ENCODE results near the gene COL11A2.

COL11A2 gene

DNA sequence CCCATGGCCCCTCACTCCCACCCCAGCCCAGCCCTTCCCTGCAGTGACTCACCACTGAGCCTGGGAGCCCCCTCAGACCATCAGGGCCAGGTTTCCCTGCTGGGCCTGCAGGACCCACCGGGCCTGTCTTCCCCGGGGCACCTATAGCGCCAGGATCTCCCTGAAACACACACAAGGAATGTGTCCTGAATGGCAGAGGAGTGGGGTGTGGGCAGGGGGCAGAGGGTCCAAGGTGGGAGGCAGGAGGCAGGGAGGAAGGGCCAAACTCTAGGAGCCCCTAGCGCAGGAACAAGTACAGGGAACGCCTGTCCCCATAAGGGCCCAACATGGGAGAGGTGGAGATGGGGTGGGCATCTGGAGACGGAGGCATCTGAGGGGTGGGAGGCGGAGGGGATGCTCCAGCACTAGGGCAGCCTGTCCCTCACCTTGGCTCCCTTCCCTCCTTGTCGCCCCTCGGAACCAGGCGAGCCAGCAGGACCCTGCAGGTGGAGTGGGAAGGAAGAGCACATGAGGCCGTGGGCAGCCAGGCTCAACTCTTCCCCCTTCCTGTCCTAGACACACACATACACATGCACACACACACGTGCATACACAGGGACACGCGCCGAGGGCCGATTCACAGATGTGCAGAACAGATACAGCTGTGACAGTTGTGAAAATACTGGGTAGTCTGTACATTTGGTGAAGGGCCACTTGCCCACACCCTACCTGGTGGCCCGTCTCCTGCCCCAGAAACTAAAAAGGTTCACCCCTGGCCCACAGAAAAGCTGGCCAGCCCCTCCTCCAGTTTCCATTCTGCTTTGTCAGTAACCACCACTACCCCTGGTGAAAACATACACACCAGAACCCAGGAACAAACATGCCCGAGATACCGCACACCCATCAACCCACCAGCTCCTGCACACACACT is 24.6 kb downstream of the COL11A2 start:
- Mint-ChIP-seq H3K36me3 (ENCODE audit: low read depth) (no peaks in the 10 kb centered on the region), H3K4me1 (ENCODE audit: low read depth) (peaks cover 27% of the 10 kb centered on the region), H3K9me3 (no peaks in the 10 kb centered on the region), H3K27me3 (peaks cover 35% of the 10 kb centered on the region), H3K4me3 (no peak overlapping the region), H3K27ac (no peak overlapping the region)
- intact Hi-C loops (cut with micrococcal nuclease) = no loop called here

DNA sequence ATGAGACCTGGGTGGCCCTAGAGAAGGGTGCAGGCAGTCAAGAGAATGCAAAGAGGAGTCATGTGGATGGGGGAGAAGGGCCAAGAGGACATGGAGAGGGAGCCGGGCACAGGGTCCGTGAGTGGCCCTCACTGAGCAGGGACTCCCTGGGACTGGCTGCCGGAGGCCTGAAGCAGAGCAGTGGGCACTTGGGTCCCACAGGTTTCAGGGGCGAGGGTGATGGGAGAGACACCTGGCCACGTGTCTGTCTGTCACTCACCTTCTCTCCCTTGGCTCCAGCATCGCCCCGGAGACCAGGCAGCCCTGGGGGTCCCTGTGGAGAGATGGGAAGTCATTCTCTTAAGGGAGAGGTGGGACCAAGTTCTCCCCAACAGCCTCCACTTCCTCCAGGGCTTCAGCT is 25.5 kb downstream of the COL11A2 start:
- no peak overlapping the region for H3K27ac Mint-ChIP-seq
- H3K36me3 Mint-ChIP-seq (ENCODE audit: low read depth) = no peaks in the 10 kb centered on the region
- H3K4me1 Mint-ChIP-seq (ENCODE audit: low read depth) = peaks cover 30% of the 10 kb centered on the region
- intact Hi-C loops (cut with micrococcal nuclease) = no loop called here
- H3K4me3 Mint-ChIP-seq = no peak overlapping the region
- H3K27me3 Mint-ChIP-seq = peaks cover 31% of the 10 kb centered on the region
- no peaks in the 10 kb centered on the region for H3K9me3 Mint-ChIP-seq

DNA sequence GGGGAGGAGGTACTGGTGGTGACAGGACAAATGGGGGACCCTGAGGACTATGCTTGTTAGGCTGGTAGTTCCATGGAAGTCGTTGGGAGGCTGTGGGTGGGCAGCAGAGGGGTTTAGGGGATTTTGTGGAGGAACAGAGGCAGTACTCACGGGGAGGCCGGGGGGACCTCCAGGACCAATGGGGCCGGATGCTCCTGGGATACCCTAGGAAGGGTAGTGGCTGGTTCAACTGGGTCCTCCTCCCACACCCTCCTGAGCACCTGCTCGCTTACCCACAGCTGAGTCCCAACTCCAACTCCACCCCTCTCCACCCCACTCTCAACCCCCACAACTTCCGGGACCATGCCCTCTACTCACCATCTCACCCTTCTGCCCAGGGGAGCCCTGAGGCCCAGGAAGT is 25.9 kb downstream of the COL11A2 start:
- intact Hi-C loops (cut with micrococcal nuclease) = no loop called here
- no peak overlapping the region for H3K4me3 Mint-ChIP-seq
- peaks cover 28% of the 10 kb centered on the region for H3K27me3 Mint-ChIP-seq
- no peaks in the 10 kb centered on the region for H3K36me3 Mint-ChIP-seq (ENCODE audit: low read depth)
- H3K27ac Mint-ChIP-seq = peak overlapping the region; percentile 12
- H3K9me3 Mint-ChIP-seq = no peaks in the 10 kb centered on the region
- peaks cover 35% of the 10 kb centered on the region for H3K4me1 Mint-ChIP-seq (ENCODE audit: low read depth)

DNA sequence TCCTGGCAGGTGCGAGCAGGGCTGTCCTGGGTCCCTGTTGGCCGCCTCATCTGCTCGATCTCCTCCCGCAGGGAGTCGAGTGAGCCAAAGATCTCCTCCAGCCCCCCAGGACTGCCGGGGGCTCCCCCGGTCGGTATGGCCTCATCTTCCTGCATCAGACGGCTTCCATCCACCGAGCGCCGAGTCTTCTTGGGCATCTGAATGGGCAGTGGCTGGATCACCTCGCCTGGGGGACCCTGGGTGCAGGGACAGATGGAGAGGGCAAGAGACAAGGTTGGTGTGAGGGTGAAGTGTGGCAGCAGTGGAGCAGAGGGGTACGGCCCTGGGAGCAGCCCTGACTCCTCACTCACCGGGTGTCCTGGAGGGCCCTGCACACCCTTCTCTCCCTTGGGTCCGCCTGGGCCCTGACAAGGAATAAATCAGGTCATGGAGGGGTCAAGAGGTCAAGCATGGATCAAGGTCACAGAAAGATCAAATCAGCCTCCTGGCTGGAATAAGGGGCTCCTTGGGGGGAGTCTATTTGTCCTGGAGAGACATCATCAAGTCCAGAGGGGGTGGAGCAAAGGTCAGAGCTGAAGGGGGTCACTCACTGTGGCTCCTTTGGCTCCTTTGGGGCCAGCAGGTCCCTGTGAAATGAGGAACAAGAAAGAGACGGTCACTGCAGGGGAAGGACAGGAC is 26.5 kb downstream of the COL11A2 start:
- peaks cover 41% of the 10 kb centered on the region for H3K4me1 Mint-ChIP-seq (ENCODE audit: low read depth)

DNA sequence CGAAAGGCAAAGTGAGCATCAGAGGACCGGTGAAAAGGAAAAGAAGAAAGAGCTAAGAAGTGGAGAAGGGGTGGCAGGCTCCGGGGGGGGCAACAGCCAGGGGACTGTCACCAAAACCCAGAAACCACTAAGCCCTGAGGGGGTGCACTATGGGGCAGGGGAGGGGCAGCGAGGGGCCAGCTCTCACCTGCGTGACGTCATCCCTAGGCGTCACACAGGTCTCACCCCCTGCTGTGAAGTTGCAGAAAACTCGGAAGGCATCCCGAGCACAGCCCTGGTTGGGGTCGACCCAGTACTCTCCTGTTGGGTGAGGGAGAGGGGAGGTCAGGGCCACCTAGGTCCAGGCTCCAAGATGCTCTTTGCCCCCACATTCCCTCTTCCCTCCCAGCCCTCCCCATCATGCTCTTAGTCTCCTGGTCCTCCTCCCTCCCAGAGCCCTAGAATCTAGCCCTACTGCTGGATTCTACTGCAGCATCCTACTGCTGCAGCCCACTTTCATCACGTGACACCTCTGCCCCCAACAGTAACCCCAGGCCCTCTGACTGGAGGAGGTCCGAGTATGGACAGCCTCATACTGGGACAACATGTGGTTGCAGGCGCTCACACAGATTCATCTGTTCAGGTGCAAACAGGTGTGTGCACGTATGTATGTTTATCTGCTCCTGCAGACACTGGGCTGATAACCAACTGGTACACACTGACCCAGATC is 27.4 kb downstream of the COL11A2 start:
- Mint-ChIP-seq H3K4me1 (ENCODE audit: low read depth) (peaks cover 42% of the 10 kb centered on the region), H3K27ac (no peak overlapping the region), H3K9me3 (no peaks in the 10 kb centered on the region), H3K36me3 (ENCODE audit: low read depth) (no peaks in the 10 kb centered on the region), H3K4me3 (no peak overlapping the region), H3K27me3 (peaks cover 28% of the 10 kb centered on the region)
- intact Hi-C loops (cut with micrococcal nuclease) = loop anchor here (5.0 kb wide), 1 partner anchor 32 kb away; no protein-coding TSS in a partner anchor

More for the DNA sequence above, 26.5 kb downstream of the COL11A2 start:
- intact Hi-C loops (cut with micrococcal nuclease) = no loop called here
- Mint-ChIP-seq H3K27me3 (peaks cover 28% of the 10 kb centered on the region), H3K27ac (peak overlapping the region; percentile 12), H3K36me3 (ENCODE audit: low read depth) (no peaks in the 10 kb centered on the region), H3K9me3 (no peaks in the 10 kb centered on the region), H3K4me3 (no peak overlapping the region)

DNA sequence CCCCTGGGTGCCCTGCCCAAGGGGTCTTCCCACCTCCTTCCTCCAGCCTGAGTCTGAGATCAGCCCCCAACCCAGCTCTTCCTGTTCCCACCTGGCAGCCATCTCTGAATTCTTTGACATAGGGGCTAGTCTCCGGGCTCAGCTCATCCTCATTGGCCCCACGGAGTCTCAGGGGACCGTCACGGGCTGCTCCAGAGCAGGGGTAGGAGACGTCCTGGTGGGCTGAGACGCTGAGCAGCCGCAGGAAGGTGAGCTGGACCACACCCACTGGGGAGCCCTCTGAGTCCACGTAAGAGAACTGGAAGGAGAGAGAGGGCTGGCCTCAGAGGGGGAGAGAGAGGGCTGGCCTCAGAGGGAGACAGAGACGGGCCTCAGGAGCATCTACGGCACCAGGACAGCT is 28.1 kb downstream of the COL11A2 start:
- Mint-ChIP-seq H3K27ac (no peak overlapping the region), H3K27me3 (peaks cover 26% of the 10 kb centered on the region), H3K9me3 (no peaks in the 10 kb centered on the region), H3K4me1 (ENCODE audit: low read depth) (peaks cover 36% of the 10 kb centered on the region), H3K4me3 (no peak overlapping the region), H3K36me3 (ENCODE audit: low read depth) (no peaks in the 10 kb centered on the region)
- intact Hi-C loops (cut with micrococcal nuclease) = loop anchor here (5.0 kb wide), 1 partner anchor 33 kb away; no protein-coding TSS in a partner anchor

DNA sequence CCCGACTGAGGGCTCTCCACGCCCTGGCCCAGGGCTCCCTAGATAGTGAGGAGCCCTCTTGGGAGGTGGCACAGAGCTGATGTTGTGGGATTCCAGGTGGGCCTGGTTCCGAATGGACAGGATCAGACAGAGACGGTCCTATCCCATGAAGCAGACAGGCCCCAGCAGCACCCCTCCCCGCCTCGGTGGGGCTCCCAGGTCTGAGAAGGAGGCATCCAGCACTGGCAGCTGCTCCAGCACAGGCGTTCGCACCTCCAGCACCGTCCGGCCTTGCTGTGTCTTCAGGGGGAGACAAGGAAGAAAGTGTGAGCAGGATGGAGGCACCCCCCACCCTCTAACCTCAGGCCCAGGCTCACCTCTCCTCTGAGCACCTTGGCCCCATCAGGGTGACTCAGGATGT is 28.7 kb downstream of the COL11A2 start:
- H3K36me3 Mint-ChIP-seq (ENCODE audit: low read depth) = no peaks in the 10 kb centered on the region

DNA sequence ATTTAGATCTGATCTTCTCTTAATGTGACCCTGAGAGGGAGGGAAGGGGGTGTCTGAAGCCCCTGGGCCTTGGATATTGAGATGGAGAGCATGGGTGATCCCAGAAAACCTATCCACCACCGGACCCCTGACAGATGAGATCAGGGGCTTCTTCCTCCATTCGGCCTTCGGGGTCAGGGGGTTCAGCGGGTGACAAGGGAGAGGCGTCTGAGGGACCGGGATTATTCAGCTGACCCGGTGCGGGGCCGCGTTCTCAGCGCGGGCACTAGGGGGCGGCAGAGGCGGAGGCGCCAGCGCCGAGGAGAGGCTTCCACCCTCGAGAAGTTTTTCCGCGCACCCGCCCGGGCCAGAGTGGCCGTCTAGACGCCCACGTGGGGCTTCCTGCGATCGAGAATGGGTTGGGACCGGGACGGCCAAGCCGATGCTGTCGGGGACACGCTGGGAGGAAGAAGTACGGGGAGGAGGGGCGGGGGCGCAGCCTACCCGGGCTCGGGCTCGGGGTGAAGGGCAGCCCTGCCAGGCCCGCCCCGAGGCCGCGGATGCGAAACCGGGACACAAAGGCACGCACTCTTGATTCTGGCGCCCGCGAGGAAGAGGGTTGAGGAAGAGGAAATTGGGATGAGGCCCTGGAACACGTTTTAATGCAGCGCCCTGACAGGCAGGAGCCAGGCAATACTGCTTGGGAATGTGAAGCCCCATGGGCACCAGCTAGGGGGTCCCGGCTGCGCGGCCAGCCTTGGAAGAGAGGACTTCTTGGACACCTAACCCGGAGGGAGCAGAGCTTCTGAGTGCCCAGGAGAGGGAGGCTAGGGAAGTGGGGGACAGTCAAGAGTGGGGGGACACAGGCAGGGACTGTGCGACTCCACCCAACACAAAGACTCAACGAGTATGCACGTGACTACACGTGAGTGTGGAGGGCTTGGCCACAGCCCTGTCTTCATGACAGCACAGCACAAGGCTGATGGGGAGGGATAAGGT is 30.6 kb downstream of the COL11A2 start:
- intact Hi-C loops (cut with micrococcal nuclease) = loop anchor here (1.0 to 5.0 kb wide), 3 partner anchors 17 to 88 kb away; no protein-coding TSS in a partner anchor
- Mint-ChIP-seq H3K4me3 (peak overlapping the region; percentile 78), H3K27me3 (peaks cover 20% of the 10 kb centered on the region), H3K36me3 (ENCODE audit: low read depth) (no peaks in the 10 kb centered on the region), H3K9me3 (no peaks in the 10 kb centered on the region), H3K27ac (peak overlapping the region; percentile 88), H3K4me1 (ENCODE audit: low read depth) (peaks cover 35% of the 10 kb centered on the region)

More for the DNA sequence above, 28.7 kb downstream of the COL11A2 start:
- intact Hi-C loops (cut with micrococcal nuclease) = loop anchor here (5.0 kb wide), 1 partner anchor 34 kb away; no protein-coding TSS in a partner anchor
- H3K27me3 Mint-ChIP-seq = peaks cover 23% of the 10 kb centered on the region
- H3K4me3 Mint-ChIP-seq = no peak overlapping the region
- H3K27ac Mint-ChIP-seq = no peak overlapping the region
- peaks cover 35% of the 10 kb centered on the region for H3K4me1 Mint-ChIP-seq (ENCODE audit: low read depth)
- H3K9me3 Mint-ChIP-seq = no peaks in the 10 kb centered on the region

DNA sequence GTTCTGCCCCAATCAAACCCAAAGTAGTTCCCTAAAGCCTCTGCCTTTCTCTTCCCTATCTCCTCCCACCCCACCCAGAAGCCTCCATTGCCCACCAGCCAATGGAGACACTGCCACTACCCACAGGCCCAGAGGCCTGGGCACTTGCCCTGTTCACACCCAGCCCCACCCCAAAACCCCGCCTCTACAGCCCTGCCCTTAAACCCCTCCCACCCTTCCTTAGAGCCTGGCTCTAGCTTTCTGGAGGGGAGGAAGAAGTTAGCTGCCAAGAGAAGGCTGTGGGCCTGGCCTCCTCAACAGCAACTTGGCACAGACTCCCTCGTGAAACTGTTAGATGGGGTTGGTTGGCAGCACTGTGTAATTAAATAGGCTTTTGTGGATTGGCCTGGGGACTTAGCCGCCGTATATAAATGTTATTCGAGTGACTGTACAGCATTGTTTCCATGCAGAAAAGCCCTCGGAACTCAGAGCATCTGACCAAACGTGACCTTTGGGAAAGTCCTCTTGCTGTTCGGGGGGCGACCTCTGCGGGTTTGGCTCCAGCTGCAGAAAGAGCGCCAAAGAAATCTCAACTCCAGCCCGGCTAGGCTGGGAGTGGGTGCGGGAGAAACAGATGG is 31.4 kb downstream of the COL11A2 start:
- peak overlapping the region; percentile 78 for H3K4me3 Mint-ChIP-seq
- peaks cover 15% of the 10 kb centered on the region for H3K27me3 Mint-ChIP-seq
- peak overlapping the region; percentile 88 for H3K27ac Mint-ChIP-seq
- H3K36me3 Mint-ChIP-seq (ENCODE audit: low read depth) = no peaks in the 10 kb centered on the region
- intact Hi-C loops (cut with micrococcal nuclease) = loop anchor here (1.0 to 5.0 kb wide), 3 partner anchors 16 to 88 kb away; no protein-coding TSS in a partner anchor
- no peaks in the 10 kb centered on the region for H3K9me3 Mint-ChIP-seq
- peaks cover 29% of the 10 kb centered on the region for H3K4me1 Mint-ChIP-seq (ENCODE audit: low read depth)

DNA sequence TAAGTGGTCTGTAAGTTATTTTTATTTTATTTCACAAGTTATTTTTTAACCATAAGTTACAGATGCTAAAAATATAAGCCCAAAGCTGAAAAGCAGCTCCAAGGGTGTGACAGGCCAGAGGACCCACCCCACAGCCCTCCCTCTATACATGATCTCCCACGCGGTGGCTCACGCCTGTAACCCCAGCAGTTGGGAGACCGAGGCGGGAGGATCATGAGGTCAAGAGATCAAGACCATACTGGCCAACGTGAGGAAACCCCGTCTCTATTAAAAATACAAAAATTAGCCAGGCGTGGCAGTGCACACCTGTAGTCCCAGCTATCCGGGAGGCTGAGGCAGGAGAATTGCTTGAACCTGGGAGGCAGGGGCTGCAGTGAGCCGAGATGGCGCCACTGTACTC is 32.2 kb downstream of the COL11A2 start:
- intact Hi-C loops (cut with micrococcal nuclease) = loop anchor here (2.0 to 5.0 kb wide), 2 partner anchors 15 to 37 kb away; no protein-coding TSS in a partner anchor
- Mint-ChIP-seq H3K27ac (peak overlapping the region; percentile 88), H3K4me1 (ENCODE audit: low read depth) (peaks cover 26% of the 10 kb centered on the region)

DNA sequence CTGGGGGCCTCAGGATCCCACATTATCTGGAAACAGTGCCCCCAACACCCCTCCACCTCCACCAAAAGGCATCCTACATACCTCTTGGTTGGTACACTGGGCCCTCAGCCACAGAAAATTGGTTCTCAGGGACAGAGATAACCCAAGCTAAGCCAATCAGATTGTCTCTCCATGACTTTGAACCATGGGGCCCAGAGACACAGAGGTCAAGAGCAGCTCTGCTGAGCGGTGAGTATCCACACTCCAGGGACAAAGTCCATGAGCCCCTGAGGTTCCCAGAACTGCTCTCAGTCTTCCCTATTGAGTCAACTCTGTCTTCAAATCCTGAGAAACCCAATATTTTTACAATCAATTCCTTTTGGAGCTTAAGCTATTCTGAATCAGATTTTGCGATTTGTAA is 35.3 kb downstream of the COL11A2 start:
- H3K27me3 Mint-ChIP-seq = no peaks in the 10 kb centered on the region
- H3K27ac Mint-ChIP-seq = no peak overlapping the region
- no peak overlapping the region for H3K4me3 Mint-ChIP-seq
- peaks cover 9% of the 10 kb centered on the region for H3K9me3 Mint-ChIP-seq
- intact Hi-C loops (cut with micrococcal nuclease) = no loop called here
- H3K36me3 Mint-ChIP-seq (ENCODE audit: low read depth) = peaks cover 1% of the 10 kb centered on the region
- H3K4me1 Mint-ChIP-seq (ENCODE audit: low read depth) = peaks cover 18% of the 10 kb centered on the region

More for the DNA sequence above, 32.2 kb downstream of the COL11A2 start:
- no peaks in the 10 kb centered on the region for H3K36me3 Mint-ChIP-seq (ENCODE audit: low read depth)
- no peaks in the 10 kb centered on the region for H3K9me3 Mint-ChIP-seq
- peaks cover 8% of the 10 kb centered on the region for H3K27me3 Mint-ChIP-seq
- no peak overlapping the region for H3K4me3 Mint-ChIP-seq

DNA sequence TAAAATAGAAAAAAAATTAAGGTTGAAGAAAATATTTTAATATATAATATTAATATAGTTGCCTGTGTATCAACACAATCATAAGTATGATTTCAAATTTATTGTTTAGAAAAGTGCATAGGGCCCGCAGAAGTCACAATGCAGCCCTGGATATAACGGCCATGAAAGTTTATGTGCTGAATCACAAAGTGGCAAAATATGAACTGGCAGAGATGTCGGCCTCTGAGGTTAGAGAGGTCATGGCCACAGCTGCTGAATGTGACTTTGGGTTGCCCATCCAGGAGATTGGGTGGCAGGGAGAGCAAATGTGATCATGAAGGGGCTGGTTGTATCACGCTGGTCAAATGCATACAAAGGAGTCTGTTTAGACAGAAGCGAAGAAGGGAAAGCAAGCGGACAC is 35.7 kb downstream of the COL11A2 start:
- Mint-ChIP-seq H3K36me3 (ENCODE audit: low read depth) (peaks cover 5% of the 10 kb centered on the region), H3K4me3 (no peak overlapping the region), H3K9me3 (peaks cover 13% of the 10 kb centered on the region), H3K4me1 (ENCODE audit: low read depth) (peaks cover 14% of the 10 kb centered on the region), H3K27me3 (no peaks in the 10 kb centered on the region), H3K27ac (no peak overlapping the region)
- intact Hi-C loops (cut with micrococcal nuclease) = no loop called here

All from dendritic cell treated with granulocyte-macrophage colony-stimulating factor and Interleukin-4, amounts not matched to agents 40 ng/mL and 50 ng/mL, for 4 days (primary cell).